GM04503 (cell line): ENCODE data around the gene FGGY.
"Not testable (repeated sequence)": the region's sequence is repeated elsewhere in the genome, so short reads cannot be mapped to it uniquely, and the experiment has no call there.

ENCODE experiments used
- DNase-seq: peaks from one replicate; pipeline ENCODE4 v3.0.0-alpha.2; 2012; ENCODE audit warnings: low read depth

Gene FGGY

DNA sequence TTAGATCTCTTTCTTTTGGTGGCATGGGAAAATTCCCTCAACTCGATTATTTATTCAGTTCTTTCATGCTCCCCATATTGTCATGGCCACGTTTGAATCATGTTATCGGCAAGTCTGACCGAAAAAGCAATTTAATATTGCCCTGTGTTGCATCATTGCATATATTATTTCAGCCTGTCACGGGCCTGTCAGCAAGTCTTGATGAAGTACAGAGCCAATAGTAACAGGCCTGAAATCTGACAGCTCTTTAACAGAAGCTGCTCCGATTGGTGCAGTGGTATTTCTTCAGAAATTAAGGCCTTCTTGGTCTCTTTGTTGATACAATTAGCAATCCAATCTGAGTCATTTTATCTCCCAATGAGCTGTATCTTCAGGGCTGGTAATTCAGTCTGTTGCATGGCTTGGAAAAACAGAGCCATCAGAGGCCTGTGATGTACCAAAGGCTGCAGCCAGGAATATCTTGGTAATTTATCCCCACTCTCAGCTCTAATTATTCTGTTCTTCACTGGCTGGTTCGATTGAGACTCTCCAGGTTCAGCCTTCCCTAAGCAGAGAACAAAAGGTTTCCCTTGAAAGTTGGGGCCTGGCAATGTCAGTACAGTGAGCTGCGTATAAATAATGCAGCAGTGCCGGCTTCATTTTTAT, 149.5 kb downstream of the FGGY start:
- DNase-seq = peak; percentile 74

DNA sequence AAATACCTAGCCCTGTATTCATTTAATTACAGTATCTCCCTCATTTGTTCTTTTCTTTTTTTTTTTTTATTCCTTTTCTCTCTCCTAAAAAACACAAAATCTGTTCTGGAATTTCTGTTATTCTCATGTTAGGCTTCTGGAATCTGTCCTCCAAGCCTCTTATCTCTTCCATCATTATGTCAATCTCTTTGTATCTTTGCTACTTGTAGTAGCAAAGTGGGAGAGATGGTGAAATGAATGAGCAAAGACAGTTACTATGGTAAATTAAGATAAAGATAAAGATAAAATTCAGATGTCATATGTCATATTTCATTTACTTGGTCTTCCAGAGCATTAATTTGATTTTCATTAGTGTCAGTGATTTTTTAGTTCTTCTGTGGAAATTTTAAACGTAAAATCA, 155.1 kb downstream of the FGGY start:
- no peak for DNase-seq

- DNase-seq = no peak
Observed at GRCh38 chr1:59452559-59452958, 155.7 kb downstream of the FGGY start.

DNA sequence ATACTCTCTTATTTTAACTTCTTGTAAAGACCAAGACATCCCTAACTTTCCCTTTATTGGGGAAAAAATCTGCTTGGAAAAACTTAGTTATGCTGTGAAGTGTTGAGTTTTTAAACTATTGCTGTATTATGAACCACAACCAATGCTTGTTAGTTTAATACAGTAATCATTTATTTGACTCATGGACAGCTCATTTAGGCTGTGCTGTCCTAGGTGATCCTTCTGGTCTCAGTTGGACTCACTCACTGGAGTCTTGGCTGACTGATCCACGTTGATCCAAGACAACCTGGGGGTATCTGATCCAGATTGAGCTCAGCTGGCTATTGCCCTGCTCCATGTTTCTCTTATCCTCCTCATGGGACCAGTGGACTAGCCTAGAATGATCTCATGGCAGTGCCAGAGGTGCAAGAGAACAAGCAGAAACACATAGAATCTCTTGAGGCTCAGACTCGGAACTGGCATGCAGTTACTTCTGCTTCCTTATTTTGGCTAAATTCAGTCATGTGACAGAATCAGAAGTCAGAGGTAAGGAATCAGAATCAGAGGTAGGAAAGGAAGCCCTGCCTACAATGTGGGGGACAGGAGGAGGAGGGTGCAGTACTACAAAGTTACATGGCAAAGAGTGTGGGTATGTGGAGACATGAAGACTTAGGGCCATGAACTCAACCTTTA, 156.5 kb downstream of the FGGY start:
- DNase-seq = no peak

DNA sequence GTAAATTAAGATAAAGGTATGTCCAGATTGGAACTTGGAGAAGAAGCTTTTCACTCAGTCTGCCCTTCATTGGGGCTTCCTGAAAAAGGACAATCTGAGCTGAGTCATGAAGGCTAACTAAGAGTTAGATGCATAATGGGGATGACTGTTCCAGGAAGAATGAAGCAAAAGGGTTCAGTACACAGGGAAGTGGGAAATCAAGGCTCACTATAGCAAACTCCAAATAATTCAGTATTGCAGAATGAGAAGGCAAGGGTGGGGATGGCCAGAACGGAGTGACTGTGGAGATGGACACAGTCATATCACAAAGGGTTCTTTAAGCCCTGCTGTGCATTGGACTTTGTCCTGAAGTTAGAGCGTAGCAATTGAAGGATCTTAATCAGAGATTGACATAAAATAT, 158.3 kb downstream of the FGGY start:
- DNase-seq = peak; percentile 49

DNA sequence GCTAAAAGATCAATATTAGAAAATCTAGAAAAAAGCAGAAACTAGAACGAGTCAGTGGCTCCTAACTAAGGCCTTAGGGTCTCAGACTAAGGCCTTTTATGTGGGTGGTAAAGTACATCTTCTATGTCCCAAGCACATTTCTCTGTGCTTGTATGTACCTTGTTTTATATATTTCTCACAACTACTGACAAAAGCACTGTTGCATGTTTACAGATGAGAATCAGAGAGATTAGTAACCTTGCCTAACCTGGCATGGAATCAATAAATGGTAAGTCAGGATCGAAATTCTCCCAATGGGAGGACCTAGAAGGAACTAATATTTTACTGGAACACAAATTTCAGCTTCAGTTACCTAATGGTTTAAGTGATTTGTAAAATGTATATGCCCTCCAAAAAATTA, 160.9 kb downstream of the FGGY start:
- DNase-seq = no peak

DNA sequence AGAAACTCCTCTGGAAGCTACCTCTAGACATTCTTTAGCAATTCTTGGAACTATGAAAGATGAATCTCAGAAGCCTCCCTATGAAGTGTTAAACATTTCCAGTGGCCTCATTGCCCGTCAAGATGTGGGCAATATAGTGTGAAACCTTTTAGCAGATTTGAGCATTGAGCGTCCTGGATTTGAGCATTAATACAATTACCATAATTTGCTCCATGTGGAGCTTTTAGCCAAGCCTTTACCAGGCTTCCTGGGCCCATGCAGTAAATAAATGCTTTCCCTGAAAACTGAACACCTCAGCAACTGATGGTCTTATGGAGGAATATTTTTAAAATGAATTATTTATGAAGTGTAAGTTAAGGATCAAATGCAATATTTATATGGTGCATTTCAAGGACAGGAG, 162.0 kb downstream of the FGGY start:
- DNase-seq = no peak

GRCh38 chr1:59462942-59463341, 166.0 kb downstream of the FGGY start:
- not testable (repeated sequence) for DNase-seq

DNA sequence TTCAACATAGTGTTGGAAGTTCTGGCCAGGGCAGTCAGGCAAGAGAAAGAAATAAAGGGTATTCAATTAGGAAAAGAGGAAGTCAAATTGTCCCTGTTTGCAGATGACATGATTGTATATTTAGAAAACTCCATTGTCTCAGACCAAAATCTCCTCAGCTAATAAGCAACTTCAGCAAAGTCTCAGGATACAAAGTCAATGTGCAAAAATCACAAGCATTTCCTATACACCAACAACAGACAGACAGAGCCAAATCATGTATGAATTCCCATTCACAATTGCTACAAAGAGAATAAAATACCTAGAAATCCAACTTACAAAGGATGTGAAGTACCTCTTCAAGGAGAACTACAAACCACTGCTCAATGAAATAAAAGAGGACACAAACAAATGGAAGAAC, 168.6 kb downstream of the FGGY start:
- not testable (repeated sequence) for DNase-seq

DNA sequence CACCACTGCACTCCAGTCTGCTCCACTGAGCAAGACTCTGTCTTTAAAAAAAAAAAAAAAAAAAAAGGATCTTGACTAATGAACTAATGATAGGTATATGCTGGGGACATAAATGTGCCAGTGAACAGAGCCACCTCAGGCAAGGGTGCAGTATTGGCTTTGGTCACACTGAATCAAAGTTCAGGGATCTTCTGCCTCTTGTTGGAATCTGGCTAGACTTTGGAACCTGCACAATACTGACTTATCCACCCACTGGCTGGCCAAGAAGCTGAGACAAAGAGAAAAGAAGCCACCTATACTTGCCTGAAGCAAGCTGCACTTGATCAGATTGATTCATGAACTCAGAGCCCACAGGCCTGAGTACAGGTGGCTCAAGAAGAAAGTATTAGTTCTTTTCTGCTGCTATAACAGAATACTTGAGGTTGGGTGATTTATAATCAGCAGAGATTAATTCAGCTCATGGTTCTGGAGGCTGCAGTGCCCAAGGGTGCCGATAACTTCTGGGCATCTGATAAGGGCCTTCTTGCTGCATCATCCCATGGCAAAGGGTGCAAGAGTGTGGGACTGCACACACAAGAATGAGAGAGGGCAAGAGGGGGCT, 172.0 kb downstream of the FGGY start:
- no peak for DNase-seq

- not testable (repeated sequence) for DNase-seq
Observed at GRCh38 chr1:59471991-59472570, 175.2 kb downstream of the FGGY start.

GRCh38 chr1:59473831-59474230, 176.9 kb downstream of the FGGY start:
- DNase-seq = no peak

- DNase-seq = no peak
Observed at GRCh38 chr1:59474496-59474895, 177.6 kb downstream of the FGGY start.

- DNase-seq = no peak
Observed at GRCh38 chr1:59475737-59476136, 178.8 kb downstream of the FGGY start.

DNA sequence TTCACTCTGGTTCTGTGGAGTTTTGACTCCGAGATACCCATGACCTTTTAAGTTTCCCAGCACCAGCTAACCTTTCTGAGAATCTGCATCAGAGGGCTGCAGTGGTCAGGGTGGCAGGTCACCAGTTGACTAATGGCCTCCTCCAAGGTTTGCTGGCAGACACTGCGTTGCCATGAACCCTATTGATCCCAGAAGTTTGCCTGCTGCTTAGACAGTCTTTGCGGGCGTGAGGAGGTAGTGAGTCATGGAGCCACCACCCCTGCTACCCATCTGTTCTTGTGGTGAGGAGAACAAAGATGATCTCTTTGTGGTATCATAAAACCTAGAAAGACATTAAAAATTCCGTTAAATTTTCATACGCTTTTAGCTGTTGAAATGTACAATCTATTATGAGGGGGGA, 180.4 kb downstream of the FGGY start:
- peak; percentile 74 for DNase-seq

- no peak for DNase-seq
Observed at GRCh38 chr1:59477867-59478266, 181.0 kb downstream of the FGGY start.

- DNase-seq = no peak
Observed at GRCh38 chr1:59478822-59479221, 181.9 kb downstream of the FGGY start.

DNA sequence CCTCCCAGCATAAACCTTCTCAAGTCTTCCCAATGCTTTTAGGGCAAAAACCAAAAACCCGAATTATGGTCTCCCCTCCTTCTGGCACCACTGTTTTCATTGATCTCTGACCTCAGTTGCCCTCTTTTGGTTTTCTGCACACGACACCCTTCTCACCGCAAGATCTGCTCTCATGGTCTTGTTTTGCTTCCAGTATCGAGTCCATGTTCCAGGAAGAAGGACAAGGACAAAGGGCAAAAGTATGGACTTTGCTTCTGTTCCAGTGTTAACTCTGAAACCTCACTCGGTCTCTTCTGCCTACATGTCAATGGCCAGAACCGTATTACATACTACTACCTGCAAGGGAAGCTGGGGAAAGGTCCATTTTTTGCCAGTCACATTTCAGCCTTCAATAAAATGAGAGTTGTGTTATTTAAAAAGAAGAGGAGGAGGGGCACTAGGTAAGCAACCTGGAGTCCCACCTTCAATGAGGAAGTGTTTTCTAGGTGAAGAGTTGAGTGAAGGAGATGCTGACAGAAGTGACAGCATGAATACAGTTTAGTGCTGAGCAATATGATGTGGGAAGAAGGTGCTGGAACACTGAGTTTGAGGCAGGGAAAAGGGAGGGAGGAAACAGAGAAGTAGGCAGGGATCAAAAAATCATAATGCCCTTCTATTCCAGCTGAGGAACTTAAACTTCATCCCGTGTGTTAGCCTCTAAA, 183.4 kb downstream of the FGGY start:
- no peak for DNase-seq

DNA sequence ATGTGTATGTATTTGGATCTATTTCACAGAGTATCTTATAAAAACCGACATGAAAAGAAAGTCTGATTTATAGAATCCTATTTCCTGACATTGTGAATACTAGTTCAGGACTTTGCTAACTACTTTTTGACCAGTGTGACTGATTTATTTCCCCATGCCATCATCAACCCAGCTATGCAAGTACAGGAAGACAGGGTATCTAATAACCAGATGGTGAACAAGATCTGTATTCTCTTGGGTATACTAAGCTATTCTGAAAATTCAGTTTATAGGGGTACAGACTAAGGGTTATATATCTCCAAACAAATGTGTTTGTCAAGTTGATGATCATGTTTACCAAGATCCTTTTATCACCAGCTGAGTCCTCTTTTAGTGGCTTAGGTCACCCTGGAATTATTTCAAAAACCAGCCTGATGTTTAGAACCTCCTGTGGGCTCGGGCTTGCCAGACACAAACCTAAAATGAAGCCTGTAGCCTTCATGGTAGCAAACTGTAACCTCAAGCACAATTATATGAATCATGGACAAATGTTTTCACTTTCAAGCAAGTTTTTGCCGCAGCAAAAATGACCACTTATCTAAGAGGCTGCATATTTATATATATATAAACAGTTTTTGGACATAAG, 185.1 kb downstream of the FGGY start:
- peak; percentile 49 for DNase-seq

GRCh38 chr1:59482986-59483385, 186.1 kb downstream of the FGGY start:
- no peak for DNase-seq

- DNase-seq = peak; percentile 88
Observed at GRCh38 chr1:59484096-59484495, 187.2 kb downstream of the FGGY start.

DNA sequence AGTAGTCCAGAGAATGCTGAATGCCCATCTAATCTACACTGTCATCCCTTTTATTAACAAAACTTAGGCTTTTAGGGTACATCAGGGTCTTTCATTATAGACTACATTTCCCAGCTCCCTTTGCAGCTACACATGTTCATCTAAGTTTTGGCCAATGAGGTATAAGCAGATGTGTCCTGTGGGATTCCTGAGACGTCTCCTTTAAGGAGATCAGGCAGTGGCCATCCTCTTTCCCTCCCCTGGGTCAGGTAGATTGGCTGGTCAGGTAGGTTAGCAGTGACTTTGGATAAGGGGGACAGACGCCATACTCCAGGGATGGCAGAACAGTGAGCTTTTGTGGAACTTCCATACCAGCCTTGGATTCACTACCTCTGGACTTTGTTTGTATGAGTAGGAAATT, 188.3 kb downstream of the FGGY start:
- no peak for DNase-seq
